Mucosa of stomach (tissue), 1 donor: ENCODE measurements around the gene ADGRG1.

Experiments
- H3K27me3 ChIP-seq: one replicate; pipeline ENCODE4 v1.7.0; 2013; ENCODE audit warnings: mild to moderate bottlenecking, low read length; ENCODE audit not compliant: control insufficient read depth, insufficient read depth
- H3K36me3 ChIP-seq: one replicate; pipeline ENCODE4 v1.7.0; 2013; ENCODE audit warnings: low read length; ENCODE audit not compliant: control insufficient read depth, insufficient read depth
- H3K4me1 ChIP-seq: one replicate; pipeline ENCODE4 v1.7.0; 2013; ENCODE audit warnings: mild to moderate bottlenecking, low read length; ENCODE audit not compliant: control insufficient read depth, insufficient read depth
- H3K4me3 ChIP-seq: one replicate; pipeline ENCODE4 v1.7.0; 2013; ENCODE audit warnings: low read length
- H3K9ac ChIP-seq: one replicate; pipeline ENCODE4 v1.7.0; 2013; ENCODE audit warnings: mild to moderate bottlenecking, low read length, moderate library complexity
- H3K9me3 ChIP-seq: one replicate; pipeline ENCODE4 v1.7.0; 2013; ENCODE audit warnings: mild to moderate bottlenecking, low read length, moderate library complexity; ENCODE audit not compliant: control insufficient read depth
- donor health status: Pancreatic carcinoma.

ADGRG1 gene

DNA sequence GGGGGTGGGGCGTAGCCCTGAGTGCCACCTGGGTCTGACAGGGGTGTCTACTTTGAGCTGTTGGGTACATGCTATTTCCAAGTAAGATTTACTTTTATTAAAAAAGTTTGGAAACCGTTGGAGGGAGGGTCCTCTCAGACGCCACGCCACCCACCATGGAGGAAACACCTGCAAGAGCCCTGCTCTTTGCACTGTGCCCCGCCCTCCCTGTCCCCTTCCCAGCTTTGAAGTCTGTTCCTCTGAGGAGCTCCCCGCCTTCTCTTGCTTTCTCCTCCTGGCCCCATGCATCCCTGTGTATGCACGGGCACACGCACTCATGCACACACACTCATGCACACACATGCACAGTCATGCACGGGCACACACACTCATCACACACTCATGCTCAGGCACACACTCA, 15.5 kb downstream of the ADGRG1 start:
- no peaks in the 10 kb centered on the region for H3K9me3 ChIP-seq
- no peaks in the 10 kb centered on the region for H3K27me3 ChIP-seq
- no peaks in the 10 kb centered on the region for H3K36me3 ChIP-seq
- no peak overlapping the region for H3K9ac ChIP-seq
- peaks cover 21% of the 10 kb centered on the region for H3K4me1 ChIP-seq
- no peak overlapping the region for H3K4me3 ChIP-seq

DNA sequence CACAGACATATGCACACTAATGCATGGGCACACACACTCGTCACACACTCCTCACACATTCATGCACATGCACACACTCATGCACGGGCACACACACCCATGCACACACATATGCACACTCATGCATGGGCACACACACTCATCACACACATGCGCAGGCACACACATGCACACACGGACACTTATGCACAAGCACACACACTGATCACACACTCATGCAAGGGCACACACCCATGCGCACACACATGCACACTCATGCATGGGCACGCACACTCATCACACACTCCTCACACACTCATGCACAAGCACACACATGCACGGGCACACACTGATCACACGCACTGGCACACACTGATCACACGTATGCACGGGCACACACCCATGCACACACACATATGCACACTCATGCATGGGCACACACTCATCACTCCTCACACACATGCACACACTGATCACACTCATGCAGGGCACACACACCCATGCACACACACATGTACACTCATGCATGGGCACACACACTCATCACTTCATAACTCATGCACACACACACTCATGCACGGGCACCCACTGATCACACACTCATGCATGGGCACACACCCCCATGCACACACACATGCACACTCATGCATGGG, 16.1 kb downstream of the ADGRG1 start:
- Histone ChIP-seq H3K4me3 (no peak overlapping the region), H3K4me1 (peaks cover 19% of the 10 kb centered on the region), H3K27me3 (no peaks in the 10 kb centered on the region), H3K36me3 (no peaks in the 10 kb centered on the region), H3K9me3 (no peaks in the 10 kb centered on the region), H3K9ac (no peak overlapping the region)

DNA sequence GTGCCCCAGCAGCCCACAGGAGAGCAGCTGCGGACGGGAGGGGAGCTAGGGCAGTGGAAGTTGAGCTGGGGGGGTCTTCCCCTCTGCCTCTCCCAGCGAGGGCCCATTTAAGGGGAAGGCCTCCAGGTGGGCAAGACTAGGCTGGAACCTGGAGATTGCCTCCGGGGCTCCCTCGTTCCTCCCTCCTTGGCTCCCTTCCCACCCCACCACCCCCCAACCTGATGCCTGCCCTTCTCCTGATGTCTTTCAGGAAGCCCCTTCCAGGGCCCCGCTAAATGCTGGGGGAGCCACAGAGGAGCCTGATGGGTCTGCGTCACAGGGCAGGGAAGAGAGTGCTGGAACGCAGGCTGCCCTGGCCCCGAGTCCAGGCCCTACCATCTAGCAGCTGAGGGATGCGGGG, 16.7 kb downstream of the ADGRG1 start:
- Histone ChIP-seq H3K9ac (no peak overlapping the region), H3K4me1 (peaks cover 19% of the 10 kb centered on the region)

DNA sequence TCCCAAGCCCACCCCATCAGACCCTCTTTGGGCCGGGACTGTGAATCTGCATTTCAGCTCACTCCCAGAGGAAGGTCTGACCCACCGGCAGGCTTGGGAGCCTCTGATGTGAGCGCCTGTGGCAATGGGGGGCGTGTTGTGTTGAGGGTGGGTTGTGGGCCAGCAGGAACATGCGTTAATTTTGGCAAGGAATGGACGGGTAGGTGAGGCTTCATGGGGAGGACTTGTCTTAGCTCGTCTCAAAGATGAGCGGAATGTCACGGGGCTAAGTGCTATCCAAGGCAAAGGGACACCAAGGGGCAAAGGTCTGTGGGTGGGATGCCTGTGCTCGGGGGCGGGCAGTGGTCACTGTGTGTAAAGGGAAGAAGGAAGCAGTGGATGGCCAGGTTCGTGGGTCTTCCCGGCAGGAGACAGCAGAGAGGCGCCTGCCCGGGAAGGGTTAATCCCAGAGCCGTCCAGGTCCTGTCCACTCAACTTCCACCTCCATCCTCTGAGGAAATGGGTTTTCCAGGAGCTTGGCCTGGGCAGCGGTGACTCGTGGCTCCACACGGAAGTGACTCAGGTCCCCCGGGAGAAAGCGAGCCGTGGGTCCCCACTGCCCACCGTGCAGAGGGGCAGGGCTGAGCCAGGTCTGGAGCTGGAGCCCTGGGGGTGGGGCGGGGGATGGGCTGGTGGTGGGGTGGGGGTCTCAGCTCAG, 17.4 kb downstream of the ADGRG1 start:
- H3K4me3 ChIP-seq = no peak overlapping the region
- no peaks in the 10 kb centered on the region for H3K27me3 ChIP-seq
- H3K36me3 ChIP-seq = no peaks in the 10 kb centered on the region
- H3K9me3 ChIP-seq = no peaks in the 10 kb centered on the region
- H3K9ac ChIP-seq = no peak overlapping the region
- peaks cover 19% of the 10 kb centered on the region for H3K4me1 ChIP-seq

More for the DNA sequence above, 16.7 kb downstream of the ADGRG1 start:
- H3K9me3 ChIP-seq = no peaks in the 10 kb centered on the region
- H3K27me3 ChIP-seq = no peaks in the 10 kb centered on the region
- H3K36me3 ChIP-seq = no peaks in the 10 kb centered on the region
- H3K4me3 ChIP-seq = no peak overlapping the region

DNA sequence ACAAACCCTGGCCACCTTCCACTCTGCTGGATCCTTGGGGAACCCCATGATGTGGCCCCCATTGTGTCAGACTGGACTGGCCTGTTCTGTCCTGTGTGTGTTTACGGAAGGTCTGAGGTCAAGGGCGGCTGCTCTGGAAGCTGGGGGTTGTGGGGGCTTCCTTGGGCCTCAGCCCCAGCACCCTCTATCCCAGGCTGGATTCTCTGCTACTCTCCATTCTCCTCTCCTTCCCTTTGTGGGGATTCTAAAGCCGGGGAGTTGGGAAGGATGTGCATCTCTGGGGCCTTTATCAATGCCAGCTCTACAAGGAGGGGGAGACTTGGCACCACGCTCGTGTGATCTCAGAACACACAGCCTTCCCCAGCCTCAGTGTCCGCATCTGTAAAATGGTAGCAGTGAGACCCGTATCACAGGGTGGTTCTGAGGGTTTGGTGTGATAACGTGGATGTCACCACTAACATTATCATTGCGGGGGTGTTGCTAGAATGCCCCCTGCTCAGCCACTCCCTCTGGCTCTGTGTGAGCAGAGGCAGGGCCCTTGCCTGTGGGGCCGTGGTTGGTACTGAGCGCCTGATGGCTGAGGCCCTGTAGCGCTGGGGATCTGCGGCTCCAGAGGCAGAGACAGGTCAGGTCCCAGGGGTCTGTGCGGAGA, 18.1 kb downstream of the ADGRG1 start:
- Histone ChIP-seq H3K9ac (no peak overlapping the region), H3K9me3 (no peaks in the 10 kb centered on the region), H3K27me3 (no peaks in the 10 kb centered on the region), H3K4me3 (no peak overlapping the region), H3K36me3 (no peaks in the 10 kb centered on the region), H3K4me1 (peaks cover 19% of the 10 kb centered on the region)

DNA sequence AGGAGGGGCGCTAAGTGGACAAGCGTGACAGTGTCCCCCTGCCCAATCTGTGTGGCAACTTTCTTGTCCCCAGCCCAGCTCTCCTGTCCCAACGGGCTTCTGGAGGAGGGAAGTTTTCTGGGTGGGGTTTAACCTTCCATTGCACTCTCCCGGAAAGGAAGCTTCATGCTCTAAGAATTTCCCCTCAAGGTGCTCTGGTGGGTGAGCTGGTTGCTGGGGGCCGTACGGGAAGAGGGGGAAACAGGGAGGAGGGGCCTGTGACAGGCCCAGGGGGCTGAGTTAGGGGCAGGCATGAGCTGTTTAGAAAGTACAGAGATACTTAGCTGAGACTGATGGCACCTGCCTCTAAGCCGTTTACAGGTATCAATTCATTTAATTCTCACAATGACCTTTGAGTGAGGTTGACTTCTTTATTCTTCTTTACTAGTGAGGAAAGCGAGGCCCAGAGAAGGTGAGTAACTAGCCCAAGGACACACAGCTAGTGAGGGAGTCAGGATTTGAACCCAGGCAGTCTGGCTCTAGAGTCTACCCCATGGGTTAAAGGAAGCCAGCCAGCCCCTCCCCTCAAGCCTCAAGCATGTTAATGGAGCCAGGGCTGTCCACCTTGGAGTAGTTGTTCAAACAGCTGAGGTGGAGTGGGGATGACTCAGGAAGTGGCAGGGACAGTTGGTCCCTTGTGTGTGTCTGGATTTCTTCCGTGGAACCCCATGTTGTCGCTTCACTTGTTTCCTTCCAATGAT, 18.9 kb downstream of the ADGRG1 start:
- no peak overlapping the region for H3K4me3 ChIP-seq
- H3K9me3 ChIP-seq = no peaks in the 10 kb centered on the region
- H3K4me1 ChIP-seq = peaks cover 19% of the 10 kb centered on the region
- no peaks in the 10 kb centered on the region for H3K27me3 ChIP-seq
- no peak overlapping the region for H3K9ac ChIP-seq
- H3K36me3 ChIP-seq = no peaks in the 10 kb centered on the region

DNA sequence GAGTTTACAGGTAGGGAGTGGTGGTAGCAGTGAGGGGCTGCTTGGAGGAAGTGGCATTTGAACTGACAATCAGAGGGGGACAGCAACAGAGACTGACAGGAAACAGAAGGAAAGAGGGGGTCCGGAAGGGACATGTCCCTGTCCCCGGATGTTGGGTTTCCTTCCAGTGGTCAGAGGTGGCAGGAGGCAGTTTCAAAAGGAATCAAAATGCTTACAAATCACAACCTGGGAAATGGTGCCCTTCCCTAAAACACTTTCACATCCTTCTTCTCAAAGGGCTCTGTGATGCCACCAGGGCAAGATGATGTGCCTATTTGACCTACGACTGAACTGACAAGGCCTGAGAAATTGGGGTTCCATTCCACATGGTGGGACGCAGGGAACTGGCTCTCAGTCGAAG, 19.7 kb downstream of the ADGRG1 start:
- Histone ChIP-seq H3K36me3 (no peaks in the 10 kb centered on the region), H3K9me3 (no peaks in the 10 kb centered on the region), H3K4me3 (no peak overlapping the region), H3K27me3 (no peaks in the 10 kb centered on the region), H3K4me1 (peaks cover 14% of the 10 kb centered on the region), H3K9ac (no peak overlapping the region)

DNA sequence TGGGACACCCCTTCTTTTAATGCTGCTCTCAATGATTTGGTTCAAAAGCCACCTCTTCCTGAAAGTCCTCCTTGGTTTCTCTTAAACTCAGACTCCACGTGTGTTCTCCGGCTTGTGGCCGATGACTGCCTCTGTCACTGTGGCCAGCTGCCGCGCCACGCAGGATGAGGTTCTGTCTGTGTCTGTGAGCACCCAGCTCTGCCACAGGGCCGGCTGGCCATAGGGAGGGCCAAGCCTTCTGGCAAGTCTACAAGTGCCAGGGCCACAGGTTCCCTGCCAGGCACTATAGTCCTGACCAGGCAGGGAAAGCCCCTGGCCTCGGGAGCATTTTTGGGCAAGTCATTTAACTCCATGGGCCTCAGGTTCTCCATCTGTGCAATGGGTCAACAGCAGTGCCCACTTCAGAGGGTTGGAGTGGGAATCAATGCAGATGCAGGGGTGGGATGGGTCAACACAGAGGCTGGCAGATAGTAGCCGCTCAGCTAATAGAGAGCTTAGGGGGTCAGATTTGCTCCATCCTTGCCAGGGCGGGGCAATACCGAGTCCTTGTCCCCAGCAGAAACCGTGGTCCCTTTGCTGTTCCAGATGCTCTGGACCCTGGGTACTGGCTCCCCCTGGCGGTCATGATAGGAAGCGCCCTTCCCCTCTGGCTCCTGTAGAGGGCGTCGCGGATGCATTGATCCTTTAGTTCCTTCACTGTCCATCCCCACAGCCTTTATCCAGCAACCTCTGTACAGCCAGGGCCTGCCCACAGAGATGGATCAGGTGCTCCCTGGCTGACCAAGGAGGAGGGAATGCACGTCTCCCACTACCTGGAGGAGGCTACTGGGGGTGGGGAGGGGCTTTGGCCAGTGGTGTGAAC, 20.4 kb downstream of the ADGRG1 start:
- Histone ChIP-seq H3K9ac (no peak overlapping the region), H3K9me3 (no peaks in the 10 kb centered on the region), H3K4me3 (no peak overlapping the region), H3K27me3 (no peaks in the 10 kb centered on the region), H3K36me3 (no peaks in the 10 kb centered on the region), H3K4me1 (peaks cover 8% of the 10 kb centered on the region)

DNA sequence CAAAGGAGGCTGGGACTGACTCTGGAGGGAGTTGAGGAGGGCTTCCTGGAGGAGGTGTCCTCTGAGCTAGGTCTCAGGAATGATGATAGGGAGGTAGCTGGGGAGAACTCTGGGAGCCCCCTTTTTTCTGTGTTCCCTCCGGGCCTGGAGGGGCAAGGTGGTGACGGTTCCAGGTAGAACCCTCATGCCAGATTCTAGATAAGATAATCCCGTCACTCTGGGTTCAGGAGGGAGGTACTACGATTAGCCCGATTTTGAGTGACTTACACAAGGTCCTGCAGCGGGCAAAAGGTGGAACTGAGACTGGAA, 21.0 kb downstream of the ADGRG1 start:
- H3K9ac ChIP-seq = no peak overlapping the region
- peaks cover 8% of the 10 kb centered on the region for H3K4me1 ChIP-seq
- no peaks in the 10 kb centered on the region for H3K9me3 ChIP-seq
- H3K4me3 ChIP-seq = no peak overlapping the region
- no peaks in the 10 kb centered on the region for H3K27me3 ChIP-seq
- H3K36me3 ChIP-seq = no peaks in the 10 kb centered on the region

DNA sequence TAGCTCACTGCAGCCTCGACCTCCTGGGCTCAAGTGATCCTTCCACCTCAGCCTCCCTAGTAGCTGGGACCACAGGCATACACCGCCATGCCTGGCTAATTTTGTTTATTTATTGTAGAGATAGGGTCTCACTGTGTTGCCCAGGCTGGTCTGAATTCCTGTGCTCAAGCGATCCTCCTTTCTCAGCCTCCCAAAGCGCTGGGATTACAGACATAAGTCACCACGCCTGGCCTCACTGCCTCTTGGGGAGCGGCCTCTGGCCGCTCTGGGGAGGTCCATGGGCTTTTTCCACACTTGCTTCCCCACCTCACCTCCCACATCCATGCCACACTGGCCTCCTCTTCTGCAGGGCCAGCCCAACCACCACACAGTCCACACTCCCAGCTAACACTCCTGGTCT, 21.4 kb downstream of the ADGRG1 start:
- H3K36me3 ChIP-seq = no peaks in the 10 kb centered on the region
- H3K9me3 ChIP-seq = no peaks in the 10 kb centered on the region
- H3K4me1 ChIP-seq = peaks cover 8% of the 10 kb centered on the region
- no peaks in the 10 kb centered on the region for H3K27me3 ChIP-seq
- H3K9ac ChIP-seq = no peak overlapping the region
- no peak overlapping the region for H3K4me3 ChIP-seq

DNA sequence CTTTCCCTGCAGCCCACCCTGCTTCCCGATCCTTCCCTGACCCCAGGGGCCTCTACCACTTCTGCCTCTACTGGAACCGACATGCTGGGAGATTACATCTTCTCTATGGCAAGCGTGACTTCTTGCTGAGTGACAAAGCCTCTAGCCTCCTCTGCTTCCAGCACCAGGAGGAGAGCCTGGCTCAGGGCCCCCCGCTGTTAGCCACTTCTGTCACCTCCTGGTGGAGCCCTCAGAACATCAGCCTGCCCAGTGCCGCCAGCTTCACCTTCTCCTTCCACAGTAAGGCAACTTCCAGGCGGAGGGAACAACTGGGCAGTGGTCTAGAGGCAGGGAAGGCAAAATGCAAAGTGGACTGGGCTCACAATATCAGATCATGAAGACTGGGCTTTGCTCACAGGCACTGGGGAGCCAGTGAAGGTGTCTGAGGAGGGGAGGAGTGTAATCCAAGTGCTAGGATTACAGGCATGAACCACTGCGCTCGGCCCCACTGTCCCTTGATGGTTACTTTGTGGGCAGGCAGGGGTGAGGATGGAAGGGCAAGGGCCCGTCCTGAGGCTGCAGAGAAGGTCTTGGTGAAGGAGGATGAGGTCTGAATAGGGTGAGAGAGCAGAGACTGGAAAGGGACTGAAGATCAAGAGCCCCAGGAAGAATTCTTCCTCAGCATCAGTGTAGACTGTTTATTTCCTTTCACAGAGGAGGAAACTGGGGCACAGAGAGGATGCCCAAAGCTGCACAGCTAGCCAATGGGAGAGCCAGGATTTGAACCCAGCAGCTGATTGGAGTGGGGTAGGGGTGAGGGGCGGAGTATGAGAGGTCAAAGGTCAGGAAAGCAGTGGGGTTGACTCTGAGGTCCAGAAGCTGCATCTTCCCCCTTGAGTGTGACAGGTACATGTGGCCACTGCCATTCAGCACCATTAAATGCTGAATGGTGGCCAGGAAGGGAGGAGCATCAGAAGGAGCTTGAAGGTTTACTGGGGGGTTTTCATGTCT, 23.2 kb downstream of the ADGRG1 start:
- Histone ChIP-seq H3K9ac (no peak overlapping the region), H3K36me3 (no peaks in the 10 kb centered on the region), H3K4me1 (peaks cover 8% of the 10 kb centered on the region), H3K9me3 (no peaks in the 10 kb centered on the region), H3K27me3 (no peaks in the 10 kb centered on the region), H3K4me3 (no peak overlapping the region)
